ENCODE results near the gene KAT2B.

DNA sequence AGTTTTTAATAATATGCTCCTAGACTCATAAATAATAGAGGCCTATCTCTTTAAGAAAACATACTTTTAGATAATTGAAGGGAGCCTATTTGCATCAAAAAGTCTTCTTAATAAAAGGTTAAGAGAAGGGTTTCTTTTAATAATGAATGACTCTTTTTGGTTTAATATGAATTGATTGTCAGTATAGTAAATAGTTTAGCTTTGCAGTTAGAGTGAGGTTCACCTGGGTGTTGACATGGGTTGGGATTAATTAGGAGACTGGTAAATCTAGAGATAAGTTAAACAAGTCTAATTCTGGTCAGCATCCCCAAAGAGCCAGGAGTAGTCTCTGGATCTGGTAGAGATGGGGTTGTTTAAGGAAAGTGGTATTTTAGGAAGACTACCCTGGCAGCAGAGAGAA is 43.0 kb downstream of the KAT2B start:
- TF ChIP-seq, protein P1, sequence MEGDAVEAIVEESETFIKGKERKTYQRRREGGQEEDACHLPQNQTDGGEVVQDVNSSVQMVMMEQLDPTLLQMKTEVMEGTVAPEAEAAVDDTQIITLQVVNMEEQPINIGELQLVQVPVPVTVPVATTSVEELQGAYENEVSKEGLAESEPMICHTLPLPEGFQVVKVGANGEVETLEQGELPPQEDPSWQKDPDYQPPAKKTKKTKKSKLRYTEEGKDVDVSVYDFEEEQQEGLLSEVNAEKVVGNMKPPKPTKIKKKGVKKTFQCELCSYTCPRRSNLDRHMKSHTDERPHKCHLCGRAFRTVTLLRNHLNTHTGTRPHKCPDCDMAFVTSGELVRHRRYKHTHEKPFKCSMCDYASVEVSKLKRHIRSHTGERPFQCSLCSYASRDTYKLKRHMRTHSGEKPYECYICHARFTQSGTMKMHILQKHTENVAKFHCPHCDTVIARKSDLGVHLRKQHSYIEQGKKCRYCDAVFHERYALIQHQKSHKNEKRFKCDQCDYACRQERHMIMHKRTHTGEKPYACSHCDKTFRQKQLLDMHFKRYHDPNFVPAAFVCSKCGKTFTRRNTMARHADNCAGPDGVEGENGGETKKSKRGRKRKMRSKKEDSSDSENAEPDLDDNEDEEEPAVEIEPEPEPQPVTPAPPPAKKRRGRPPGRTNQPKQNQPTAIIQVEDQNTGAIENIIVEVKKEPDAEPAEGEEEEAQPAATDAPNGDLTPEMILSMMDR (IDR thresholded peaks at IDR 0.05), result no peak
- TF ChIP-seq POLR2A (IDR thresholded peaks at IDR 0.05), result no peak
